IPS-20b (cell line): ENCODE results near the gene ZBTB22.

Source experiments
- H3K27ac ChIP-seq: one replicate; pipeline ENCODE4 v1.5.1; 2013; ENCODE audit warnings: low read length
- H3K27me3 ChIP-seq: 2 replicates; pipeline ENCODE4 v1.6.1; 2013; ENCODE audit warnings: mild to moderate bottlenecking, low read length, inconsistent platforms; ENCODE audit not compliant: insufficient read depth
- H3K36me3 ChIP-seq: 2 replicates; pipeline ENCODE4 v1.6.1; 2013; ENCODE audit warnings: low read depth, mild to moderate bottlenecking, inconsistent platforms, low read length, moderate library complexity; ENCODE audit not compliant: insufficient read depth
- H3K4me1 ChIP-seq: 2 replicates; pipeline ENCODE4 v1.6.1; 2013; ENCODE audit warnings: mild to moderate bottlenecking, control low read depth, inconsistent platforms, low read length, moderate library complexity; ENCODE audit not compliant: insufficient read depth
- H3K4me3 ChIP-seq: 2 replicates; pipeline ENCODE4 v1.5.1; 2013; ENCODE audit warnings: mild to moderate bottlenecking, low read length, inconsistent platforms
- H3K9ac ChIP-seq: 2 replicates; pipeline ENCODE4 v1.6.1; 2013; ENCODE audit warnings: low read depth, mild to moderate bottlenecking, inconsistent platforms, low read length, moderate library complexity
- H3K9me3 ChIP-seq: 2 replicates; pipeline ENCODE4 v1.6.1; 2013; ENCODE audit warnings: mild to moderate bottlenecking, low read depth, low read length, inconsistent platforms; ENCODE audit not compliant: insufficient read depth

Gene ZBTB22

DNA sequence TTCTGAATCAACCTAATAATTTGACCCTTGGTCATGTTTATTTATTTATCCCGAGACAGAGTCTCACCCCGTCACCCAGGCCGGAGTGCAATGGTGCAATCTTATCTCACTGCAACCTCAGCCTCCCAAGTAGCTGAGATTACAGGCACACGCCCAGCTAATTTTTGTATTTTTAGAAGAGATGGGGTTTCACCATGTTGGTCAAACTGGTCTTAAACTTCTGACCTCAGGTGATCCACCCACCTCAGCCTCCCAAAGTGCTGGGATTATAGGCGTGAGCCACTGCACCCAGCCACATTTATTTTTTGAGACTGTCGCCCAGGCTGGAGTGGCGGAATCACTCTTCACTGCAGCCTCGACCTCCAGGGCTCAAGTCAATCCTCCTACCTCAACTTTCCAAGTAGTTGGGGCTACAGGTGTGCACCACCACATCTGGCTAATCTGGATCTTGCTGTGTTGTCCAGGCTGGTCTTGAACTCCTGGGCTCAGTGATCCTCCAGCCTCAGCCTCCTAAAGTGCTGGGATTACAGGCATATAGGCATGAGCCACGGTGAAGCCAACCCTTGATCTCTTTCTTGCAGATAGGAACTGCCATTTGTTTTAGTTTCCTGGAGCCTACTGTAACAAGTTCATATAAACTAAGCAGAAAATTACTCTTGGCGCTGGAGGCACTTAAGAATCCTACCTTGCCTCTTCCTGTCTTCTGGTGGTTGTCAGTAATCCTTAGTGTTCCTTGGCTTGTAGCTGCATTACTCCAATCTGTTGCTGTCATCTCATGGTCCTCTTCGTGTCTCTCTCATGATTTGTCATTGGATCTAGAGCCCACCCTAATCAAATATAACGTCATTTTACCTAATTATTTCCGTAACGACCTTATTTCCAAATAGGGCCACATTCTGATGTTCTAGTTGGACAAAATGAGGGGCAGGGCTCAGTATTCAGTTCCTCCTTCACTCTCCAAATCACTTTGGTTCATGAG, 43.3 kb downstream of the ZBTB22 start:
- peaks cover 13% of the 10 kb centered on the region for H3K4me1 ChIP-seq
- H3K27me3 ChIP-seq = no peaks in the 10 kb centered on the region
- H3K27ac ChIP-seq = no peak overlapping the region
- peak overlapping the region; percentile 98 for H3K9ac ChIP-seq
- H3K9me3 ChIP-seq = no peaks in the 10 kb centered on the region
- H3K4me3 ChIP-seq = peak overlapping the region; percentile 94
- H3K36me3 ChIP-seq = peaks cover 63% of the 10 kb centered on the region

DNA sequence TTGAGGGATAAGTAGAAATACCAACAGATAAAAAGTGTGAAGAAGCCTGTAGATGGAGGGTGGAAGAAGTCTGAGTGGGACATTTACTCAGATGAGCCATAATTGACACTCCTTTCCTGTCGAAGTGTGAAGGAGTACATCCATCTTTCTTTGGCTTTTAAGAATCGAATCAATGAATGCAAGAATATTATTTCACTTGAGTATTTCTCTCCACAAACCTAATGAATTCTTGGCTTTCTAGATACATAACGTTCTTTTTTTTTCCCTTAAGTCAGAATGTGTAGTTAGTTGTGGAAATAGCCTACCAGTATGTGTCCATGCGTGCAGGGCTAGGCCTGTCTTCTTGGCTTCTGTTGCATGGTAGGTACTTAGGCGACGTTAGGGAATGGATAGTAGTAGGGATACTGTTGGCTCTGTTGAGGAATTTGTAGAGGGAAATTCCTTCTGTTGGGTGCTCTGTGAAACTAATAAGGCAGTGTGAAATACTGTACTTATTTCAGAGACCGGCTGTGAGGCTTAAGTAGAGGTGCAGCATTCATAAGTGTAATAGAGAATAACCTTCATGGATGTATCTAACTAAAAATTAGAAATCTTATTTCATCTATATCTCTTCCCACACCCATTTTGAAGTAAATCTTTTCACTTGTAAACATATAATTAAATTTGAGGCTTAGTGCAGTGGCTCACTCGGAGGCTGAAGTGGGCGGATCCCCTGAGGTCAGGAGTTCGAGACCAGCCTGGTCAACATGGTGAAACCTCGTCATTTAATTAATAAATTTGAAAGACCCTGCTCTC, 44.2 kb downstream of the ZBTB22 start:
- Histone ChIP-seq H3K9me3 (no peaks in the 10 kb centered on the region), H3K27ac (no peak overlapping the region), H3K4me1 (peaks cover 13% of the 10 kb centered on the region), H3K4me3 (peak overlapping the region; percentile 94), H3K9ac (peak overlapping the region; percentile 98), H3K27me3 (no peaks in the 10 kb centered on the region), H3K36me3 (peaks cover 63% of the 10 kb centered on the region)

DNA sequence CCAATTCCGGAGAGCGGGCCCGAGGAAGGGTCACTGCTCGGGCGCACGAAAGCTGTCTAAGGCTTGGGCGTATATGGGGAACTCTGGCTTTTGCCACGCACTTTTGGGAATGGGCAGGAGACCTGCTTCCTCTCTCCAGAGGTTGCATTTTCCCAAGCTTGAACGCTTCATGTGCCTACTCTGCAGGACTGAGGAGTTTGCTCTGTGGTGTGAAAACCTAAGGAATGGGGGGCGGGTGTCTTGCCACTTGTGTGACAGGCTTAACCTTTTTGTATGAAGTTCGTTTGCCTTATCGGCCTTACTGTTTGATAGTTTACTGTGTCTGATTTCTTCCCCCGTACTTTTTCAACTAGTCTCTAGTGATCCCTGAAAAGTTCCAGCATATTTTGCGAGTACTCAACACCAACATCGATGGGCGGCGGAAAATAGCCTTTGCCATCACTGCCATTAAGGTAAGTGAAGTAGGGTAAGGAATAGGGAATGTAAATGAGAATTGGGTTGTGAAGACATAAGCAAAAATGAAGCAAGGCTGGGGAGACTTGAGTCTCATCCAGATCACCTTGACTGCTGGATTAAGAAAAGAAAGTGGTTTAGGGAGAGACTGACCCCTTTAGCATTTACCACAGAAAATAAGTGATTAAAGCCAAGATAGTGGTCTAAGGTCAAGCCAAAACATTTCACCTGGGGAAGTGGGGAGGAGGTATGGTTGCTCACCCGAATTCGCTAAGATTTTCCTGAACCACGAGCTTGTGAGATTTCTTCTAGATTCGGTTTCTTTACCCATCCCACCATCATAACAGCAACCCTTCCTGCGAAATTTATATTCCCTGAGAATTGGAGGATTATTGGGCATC, 45.0 kb downstream of the ZBTB22 start:
- Histone ChIP-seq H3K9me3 (no peaks in the 10 kb centered on the region), H3K4me1 (peaks cover 13% of the 10 kb centered on the region), H3K36me3 (peaks cover 69% of the 10 kb centered on the region)

DNA sequence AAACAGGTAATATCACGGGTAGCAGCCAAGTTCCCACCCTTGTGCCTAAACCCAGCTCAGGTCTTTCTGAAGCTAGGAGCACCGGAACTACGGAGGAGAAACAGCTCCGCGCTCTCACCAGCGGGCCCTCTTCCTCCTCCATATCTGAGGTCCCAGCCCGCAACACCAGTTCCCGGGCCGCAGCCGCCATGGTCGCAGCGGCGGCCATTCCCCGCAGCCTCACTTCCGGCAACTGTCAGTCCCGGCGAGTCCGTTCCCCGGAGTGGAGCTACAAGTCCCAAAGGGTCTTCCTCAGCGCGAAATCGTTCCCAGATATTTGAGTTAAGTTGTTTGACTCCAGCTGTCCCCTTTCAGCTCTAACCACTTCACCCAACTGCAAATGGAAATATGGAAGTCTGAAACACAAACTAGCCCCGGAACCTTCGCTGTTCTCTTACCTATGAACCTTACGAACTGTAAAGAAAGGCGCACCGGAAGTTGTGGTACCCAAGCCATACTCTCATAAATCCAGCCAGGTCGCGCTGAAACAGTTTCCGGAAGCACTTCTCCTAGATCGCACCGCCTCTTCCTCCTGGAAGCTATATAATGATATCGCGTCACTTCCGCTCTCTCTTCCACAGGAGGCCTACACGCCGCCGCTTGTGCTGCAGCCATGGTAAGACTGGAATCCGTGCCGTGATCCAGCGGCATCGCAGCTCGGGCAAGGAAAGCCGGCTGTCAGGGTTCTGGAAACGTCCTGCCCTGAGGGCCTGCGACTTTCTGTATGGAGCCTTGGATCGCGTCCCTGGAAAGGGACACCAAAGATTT, 45.9 kb downstream of the ZBTB22 start, which contains the start of the genes RPS18 and VPS52:
RPS18 (plus strand) TSS at position 608 of the 807 bp plus-strand sequence; CDS start at position 653, 45 bp downstream.
VPS52 (minus strand) TSS at position 409 of the 807 bp plus-strand sequence; CDS start at position 208, 201 bp downstream.
- peak within 1 kb of the TSS; percentile 98 for H3K9ac ChIP-seq
- H3K4me1 ChIP-seq = peaks cover 13% of the 10 kb centered on the region
- H3K4me3 ChIP-seq = peak within 1 kb of the TSS; percentile 94
- peaks cover 76% of the 10 kb centered on the region for H3K36me3 ChIP-seq
- H3K27ac ChIP-seq = peak within 1 kb of the TSS; percentile 98
- no peaks in the 10 kb centered on the region for H3K27me3 ChIP-seq
- H3K9me3 ChIP-seq = no peaks in the 10 kb centered on the region

More for the DNA sequence above, 45.0 kb downstream of the ZBTB22 start:
- Histone ChIP-seq H3K27me3 (no peaks in the 10 kb centered on the region), H3K4me3 (peak overlapping the region; percentile 94), H3K27ac (peak overlapping the region; percentile 98), H3K9ac (peak overlapping the region; percentile 98)

DNA sequence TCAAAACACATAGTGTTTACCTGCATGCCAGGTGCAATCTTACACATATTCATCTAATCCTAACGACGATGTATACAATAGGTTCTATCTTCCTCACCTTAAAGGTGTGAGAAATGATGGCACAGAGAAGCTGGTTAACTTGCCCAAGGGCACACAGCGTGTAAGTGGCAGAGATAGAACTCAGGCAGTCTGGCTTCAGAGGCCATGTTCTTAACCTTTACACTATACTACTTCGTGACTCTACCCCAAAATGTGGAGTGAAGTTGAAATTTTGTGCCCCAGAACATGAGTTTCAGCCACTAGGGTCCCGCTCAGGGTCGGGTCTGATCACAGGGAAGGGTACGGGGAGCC, 46.5 kb downstream of the ZBTB22 start:
- Histone ChIP-seq H3K9ac (peak overlapping the region; percentile 98), H3K36me3 (peaks cover 76% of the 10 kb centered on the region)

More for the DNA sequence above, 46.5 kb downstream of the ZBTB22 start:
- peak overlapping the region; percentile 98 for H3K27ac ChIP-seq
- peaks cover 10% of the 10 kb centered on the region for H3K4me1 ChIP-seq
- no peaks in the 10 kb centered on the region for H3K9me3 ChIP-seq
- no peaks in the 10 kb centered on the region for H3K27me3 ChIP-seq
- peak overlapping the region; percentile 94 for H3K4me3 ChIP-seq
